Trophoblast cell (in vitro differentiated cells and primary cell): ENCODE data around the gene CRYGC.
"Not testable (repeated sequence)": the region's sequence is repeated elsewhere in the genome, so short reads cannot be mapped to it uniquely, and the experiment has no call there.

Source experiments
- DNase-seq, 2 donors: peaks; one replicate each; pipeline ENCODE4 v3.0.0-alpha.2; 2016
- H2AFZ ChIP-seq: 2 replicates; pipeline ENCODE4 v1.6.1; 2013; ENCODE audit warnings: low read length, moderate library complexity, mild to moderate bottlenecking; ENCODE audit not compliant: insufficient read depth, poor library complexity
- H2AK5ac ChIP-seq: 2 replicates; pipeline ENCODE4 v1.6.1; 2013; ENCODE audit warnings: mild to moderate bottlenecking, low read length
- H2BK120ac ChIP-seq: 2 replicates; pipeline ENCODE4 v1.6.1; 2013; ENCODE audit warnings: low read length, mild to moderate bottlenecking, moderate library complexity; ENCODE audit not compliant: insufficient read depth, poor library complexity
- H2BK12ac ChIP-seq: 2 replicates; pipeline ENCODE4 v1.6.1; 2013; ENCODE audit warnings: mild to moderate bottlenecking, low read length, moderate library complexity
- H2BK5ac ChIP-seq: 2 replicates; pipeline ENCODE4 v1.6.1; 2013; ENCODE audit warnings: low read length, low read depth, moderate library complexity, mild to moderate bottlenecking; ENCODE audit not compliant: poor library complexity
- H3K14ac ChIP-seq: 2 replicates; pipeline ENCODE4 v1.6.1; 2013; ENCODE audit warnings: mild to moderate bottlenecking, low read length
- H3K18ac ChIP-seq: 2 replicates; pipeline ENCODE4 v1.6.1; 2013; ENCODE audit warnings: mild to moderate bottlenecking, low read length
- H3K23ac ChIP-seq: 2 replicates; pipeline ENCODE4 v1.6.1; 2013; ENCODE audit warnings: low read length
- H3K27ac ChIP-seq: 2 replicates; pipeline ENCODE4 v1.5.1; 2013; ENCODE audit warnings: low read depth, mild to moderate bottlenecking, inconsistent platforms, low read length, moderate library complexity
- H3K27me3 ChIP-seq: 2 replicates; pipeline ENCODE4 v1.6.1; 2013; ENCODE audit warnings: inconsistent platforms, mild to moderate bottlenecking, low read length, moderate library complexity; ENCODE audit not compliant: insufficient read depth
- H3K36me3 ChIP-seq, 2 experiments: 1 replicate in 1 of 2; 2 replicates in 1 of 2; pipeline ENCODE4 v1.6.1; 2013; ENCODE audit warnings: low read length in 2 of 2, mild to moderate bottlenecking in 2 of 2, moderate library complexity in 1 of 2; ENCODE audit not compliant: insufficient read depth in 2 of 2, control insufficient read depth in 1 of 2
- H3K4ac ChIP-seq: 2 replicates; pipeline ENCODE4 v1.6.1; 2013; ENCODE audit warnings: low read depth, mild to moderate bottlenecking, low read length, moderate library complexity
- H3K4me1 ChIP-seq, 2 experiments: 1 replicate in 1 of 2; 2 replicates in 1 of 2; pipeline ENCODE4 v1.6.1; 2013; ENCODE audit warnings: low read length in 2 of 2, mild to moderate bottlenecking in 2 of 2, moderate library complexity in 1 of 2; ENCODE audit not compliant: insufficient read depth in 2 of 2, control insufficient read depth in 1 of 2
- H3K4me2 ChIP-seq: 2 replicates; pipeline ENCODE4 v1.6.1; 2013; ENCODE audit warnings: inconsistent platforms, mild to moderate bottlenecking, low read length, moderate library complexity
- H3K4me3 ChIP-seq: 2 replicates; pipeline ENCODE4 v1.5.1; 2013; ENCODE audit warnings: mild to moderate bottlenecking, low read depth, low read length, inconsistent platforms
- H3K79me1 ChIP-seq: one replicate; pipeline ENCODE4 v1.6.1; 2013; ENCODE audit warnings: low read length
- H3K79me2 ChIP-seq: 2 replicates; pipeline ENCODE4 v1.6.1; 2013; ENCODE audit warnings: low read length, mild to moderate bottlenecking; ENCODE audit not compliant: control insufficient read depth, insufficient read depth, poor library complexity
- H3K9ac ChIP-seq: 2 replicates; pipeline ENCODE4 v1.6.1; 2013; ENCODE audit warnings: mild to moderate bottlenecking, low read length
- H3K9me3 ChIP-seq: 2 replicates; pipeline ENCODE4 v1.6.1; 2013; ENCODE audit warnings: low read depth, mild to moderate bottlenecking, control low read depth, inconsistent platforms, low read length; ENCODE audit not compliant: insufficient read depth
- H4K12ac ChIP-seq: 2 replicates; pipeline ENCODE4 v1.6.1; 2013; ENCODE audit warnings: low read depth, mild to moderate bottlenecking, low read length, moderate library complexity
- H4K8ac ChIP-seq: 2 replicates; pipeline ENCODE4 v1.6.1; 2013; ENCODE audit warnings: low read depth, mild to moderate bottlenecking, low read length, moderate library complexity
- H4K91ac ChIP-seq: one replicate; pipeline ENCODE4 v1.6.1; 2013; ENCODE audit warnings: low read depth, mild to moderate bottlenecking, low read length, moderate library complexity
- WGBS: extraction: QIAGEN DNeasy Blood & Tissue Kit; methylation state at CpG from one replicate; pipeline ENCODE4 v1.1.7; 2013; ENCODE audit warnings: missing lambda C conversion rate; ENCODE audit not compliant: insufficient read length, insufficient coverage; ENCODE audit errors: extremely low coverage; 5-methylcytosine and 5-hydroxymethylcytosine counted together

Gene CRYGC

GRCh38 chr2:208127090-208127489 lies 2.5 kb downstream of the CRYGC start:
- Histone ChIP-seq H3K4ac (no peak overlapping the region), H3K4me1 (peaks cover 6 to 14% of the 10 kb centered on the region in 2 experiments), H2BK12ac (no peak overlapping the region), H3K18ac (no peak overlapping the region), H3K79me1 (peaks cover 9% of the 10 kb centered on the region), H4K91ac (no peak overlapping the region), H2AK5ac (no peak overlapping the region), H3K79me2 (peaks cover 2% of the 10 kb centered on the region), H2BK5ac (no peak overlapping the region), H4K12ac (no peak overlapping the region), H3K23ac (no peak overlapping the region), H3K36me3 (no peaks in the 10 kb centered on the region), H3K27me3 (no peaks in the 10 kb centered on the region), H2AFZ (no peak overlapping the region), H3K4me3 (no peak overlapping the region), H2BK120ac (no peak overlapping the region), H4K8ac (no peak overlapping the region), H3K14ac (no peak overlapping the region), H3K27ac (no peak overlapping the region), H3K9ac (no peak overlapping the region), H3K9me3 (no peaks in the 10 kb centered on the region), H3K4me2 (no peak overlapping the region)
- WGBS: no CpG with 5 or more reads among the region's 4 CpGs
- DNase-seq: no peak

DNA sequence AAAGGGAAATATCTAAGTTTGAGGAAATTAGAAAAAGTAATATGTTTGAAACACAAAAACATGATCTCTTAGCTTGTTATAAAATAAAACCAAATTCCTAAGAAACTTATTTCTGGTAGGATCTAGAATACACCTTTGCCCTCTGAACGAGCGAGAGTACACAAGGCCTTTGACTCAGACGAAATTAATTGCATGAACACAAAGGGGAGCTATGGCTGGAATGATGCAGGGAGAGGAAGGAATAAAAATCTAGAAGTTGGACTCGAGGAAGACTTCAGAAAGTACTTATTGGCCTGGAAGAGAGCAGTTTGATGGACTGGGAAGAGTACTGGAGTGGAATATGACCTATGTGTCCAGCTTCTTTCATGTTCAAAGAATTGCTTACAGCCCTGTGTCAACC lies 4.4 kb downstream of the CRYGC start:
- Histone ChIP-seq H3K79me1 (peaks cover 7% of the 10 kb centered on the region), H2BK12ac (no peak overlapping the region), H2AK5ac (no peak overlapping the region), H3K9ac (no peak overlapping the region), H4K12ac (no peak overlapping the region), H3K9me3 (no peaks in the 10 kb centered on the region), H2BK5ac (no peak overlapping the region), H3K23ac (no peak overlapping the region), H3K4me3 (no peak overlapping the region), H4K91ac (no peak overlapping the region), H3K4ac (no peak overlapping the region), H3K27me3 (no peaks in the 10 kb centered on the region), H3K14ac (no peak overlapping the region), H3K27ac (no peak overlapping the region), H2BK120ac (no peak overlapping the region), H3K18ac (no peak overlapping the region), H3K4me2 (no peak overlapping the region), H3K4me1 (peaks cover 6 to 7% of the 10 kb centered on the region in 2 experiments), H2AFZ (no peak overlapping the region), H4K8ac (no peak overlapping the region), H3K79me2 (peaks cover 2% of the 10 kb centered on the region), H3K36me3 (no peaks in the 10 kb centered on the region)
- WGBS: no CpG with 5 or more reads among the region's 4 CpGs
- DNase-seq: no peak

DNA sequence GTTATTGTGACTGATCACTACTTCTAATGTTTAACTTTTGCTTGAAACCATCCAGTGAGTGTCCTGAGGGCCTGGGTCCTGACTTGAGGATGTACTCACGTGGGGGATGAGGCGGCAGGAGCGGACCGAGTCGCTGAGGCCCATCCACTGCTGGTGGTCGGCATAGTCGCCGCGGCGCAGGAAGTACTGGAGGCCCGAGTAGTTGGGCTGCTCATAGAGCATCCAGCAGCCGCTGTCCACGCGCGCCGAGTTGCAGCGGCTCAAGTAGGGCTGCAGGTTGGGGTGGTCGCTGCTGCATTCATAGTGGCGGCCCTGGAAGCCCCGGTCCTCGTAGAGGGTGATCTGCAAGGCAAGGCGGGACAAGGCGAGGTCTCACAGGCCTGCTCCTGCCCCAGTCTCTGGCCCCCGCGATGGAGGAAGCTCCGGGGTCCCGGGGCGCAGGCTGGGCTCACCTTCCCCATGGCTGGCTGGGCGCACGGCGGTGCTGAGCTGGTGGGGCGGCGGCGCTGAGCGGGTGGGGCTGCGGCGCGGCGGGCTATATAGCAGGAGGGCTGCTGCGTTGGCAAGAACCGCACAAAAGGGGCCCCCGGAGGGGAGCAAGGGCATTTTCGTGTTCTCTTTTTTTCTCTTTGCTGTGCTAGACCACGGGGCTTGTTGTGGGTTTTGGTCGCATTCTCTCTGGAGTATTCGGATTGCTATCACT lies 5.5 kb downstream of the CRYGC start, which contains the start of gene CRYGD:
Gene CRYGD (minus strand): TSS at position 512 of the 703 bp plus-strand sequence. CDS start 51 bp downstream, at position 461.
- H3K4me2 ChIP-seq: peak within 1 kb of the TSS; percentile 43
- peak within 1 kb of the TSS; percentile 11 for H4K91ac ChIP-seq
- not testable (repeated sequence) for H2AFZ ChIP-seq, H3K9ac ChIP-seq, DNase-seq, H2BK5ac ChIP-seq, H2AK5ac ChIP-seq, H3K4me1 ChIP-seq, H4K8ac ChIP-seq, H3K79me2 ChIP-seq, H3K18ac ChIP-seq, H3K14ac ChIP-seq, H2BK120ac ChIP-seq, H3K9me3 ChIP-seq, H3K79me1 ChIP-seq, H3K23ac ChIP-seq, H3K36me3 ChIP-seq, H3K27ac ChIP-seq, H3K4me3 ChIP-seq, H3K4ac ChIP-seq, H4K12ac ChIP-seq, H3K27me3 ChIP-seq
- WGBS: no CpG with 5 or more reads among the region's 46 CpGs
- peak within 1 kb of the TSS; percentile 8 for H2BK12ac ChIP-seq

GRCh38 chr2:208122248-208122647 lies 7.4 kb downstream of the CRYGC start:
- no CpG with 5 or more reads among the region's 1 CpG for WGBS
- no peak overlapping the region for H3K18ac ChIP-seq

More at GRCh38 chr2:208122248-208122647, 7.4 kb downstream of the CRYGC start:
- no peak overlapping the region for H2BK5ac ChIP-seq
- no peak overlapping the region for H3K4me2 ChIP-seq
- no peaks in the 10 kb centered on the region for H3K79me2 ChIP-seq
- H3K14ac ChIP-seq: no peak overlapping the region
- H3K4ac ChIP-seq: no peak overlapping the region
- H4K12ac ChIP-seq: no peak overlapping the region
- H3K79me1 ChIP-seq: no peaks in the 10 kb centered on the region
- no peak for DNase-seq
- no peak overlapping the region for H3K4me3 ChIP-seq
- no peak overlapping the region for H2BK12ac ChIP-seq
- H3K23ac ChIP-seq: no peak overlapping the region
- H4K91ac ChIP-seq: no peak overlapping the region
- no peak overlapping the region for H2AK5ac ChIP-seq
- H3K27me3 ChIP-seq: no peaks in the 10 kb centered on the region
- H3K9me3 ChIP-seq: no peaks in the 10 kb centered on the region
- H3K36me3 ChIP-seq: no peaks in the 10 kb centered on the region
- H3K4me1 ChIP-seq: no peaks in the 10 kb centered on the region
- H3K27ac ChIP-seq: no peak overlapping the region
- H2BK120ac ChIP-seq: no peak overlapping the region
- no peak overlapping the region for H2AFZ ChIP-seq
- no peak overlapping the region for H3K9ac ChIP-seq
- H4K8ac ChIP-seq: no peak overlapping the region
